ENCODE results near the gene P3H2.

Gene P3H2

DNA sequence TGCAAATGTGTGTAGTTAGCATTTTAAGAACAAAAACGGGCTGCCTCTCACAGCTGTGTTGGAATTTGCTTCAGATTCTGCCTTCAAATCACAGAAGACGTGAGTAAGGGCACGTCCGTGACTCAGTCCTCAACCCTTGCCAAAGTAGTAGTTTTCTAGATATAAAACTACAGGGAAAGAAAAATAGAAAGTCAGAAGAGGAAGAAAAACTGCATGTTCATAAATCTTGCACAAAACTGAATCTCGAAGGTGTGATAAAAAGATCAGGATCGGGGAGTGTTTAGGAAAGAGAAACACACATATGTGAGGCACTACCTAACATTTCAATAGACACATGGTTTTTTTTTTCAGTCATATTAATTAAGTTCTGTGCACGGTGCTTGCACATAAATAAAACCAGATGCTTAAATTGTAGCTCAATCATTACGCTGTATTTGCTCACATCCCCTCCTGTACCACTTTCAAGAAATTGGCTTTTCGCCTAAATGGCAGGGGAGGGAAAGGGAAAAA is 71.7 kb downstream of the P3H2 start:
- FAIRE-seq: no peak

DNA sequence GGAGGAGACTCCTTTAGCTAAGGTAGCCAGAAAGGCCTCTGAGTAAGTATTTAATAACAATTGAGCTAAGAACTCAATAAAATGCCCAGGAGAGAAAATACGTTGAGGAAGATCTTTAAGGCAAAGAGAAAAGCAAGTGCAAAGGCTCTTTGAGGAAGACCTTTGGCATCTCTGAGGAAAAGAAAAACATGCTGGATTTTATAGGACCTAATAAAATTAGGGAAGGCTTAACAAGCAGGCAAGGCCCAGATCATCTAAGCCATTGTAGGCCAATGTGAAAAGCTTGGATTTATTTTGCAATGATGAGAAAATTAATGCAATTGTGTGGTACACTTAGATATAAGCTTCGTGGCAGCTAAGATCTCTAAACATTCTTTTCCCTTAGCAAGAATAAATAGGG is 75.7 kb downstream of the P3H2 start:
- FAIRE-seq: no peak

DNA sequence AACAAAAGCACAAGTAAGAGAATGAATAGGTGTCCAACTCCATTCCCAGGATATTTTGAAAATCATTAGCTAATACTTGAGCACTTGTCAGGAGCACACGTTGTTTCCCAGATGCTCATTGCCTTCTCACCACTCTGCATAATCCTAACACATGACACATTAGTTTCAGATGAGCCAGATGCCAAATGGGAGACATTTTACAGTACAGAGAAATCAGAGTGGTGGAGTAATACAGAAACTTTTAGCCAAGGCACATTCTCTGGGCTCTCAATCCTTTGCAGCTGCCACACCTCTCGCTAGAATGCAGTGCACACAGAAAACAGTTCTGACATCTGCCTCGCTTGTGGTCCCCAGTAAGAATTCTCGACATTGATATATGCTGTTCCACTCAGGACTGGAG is 76.6 kb downstream of the P3H2 start:
- FAIRE-seq: no peak

DNA sequence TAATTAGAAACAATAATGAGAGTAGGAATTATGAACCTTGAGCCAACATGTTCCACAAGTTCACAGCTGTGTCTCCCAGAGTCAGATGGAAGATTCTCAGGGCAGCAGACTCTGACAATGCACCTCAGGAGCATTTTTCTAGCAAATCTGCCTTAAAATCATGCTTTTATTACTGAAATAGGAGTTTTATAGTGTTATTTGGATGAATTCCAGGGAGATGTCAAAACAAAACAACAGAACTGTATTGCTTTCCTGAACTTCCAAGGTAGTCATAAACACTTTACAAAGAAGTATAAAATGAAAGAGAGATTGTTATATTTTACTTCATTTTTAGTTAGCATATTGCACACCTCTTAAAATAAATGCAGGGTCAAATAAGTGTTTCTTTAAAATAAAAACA is 77.0 kb downstream of the P3H2 start:
- no peak for FAIRE-seq

DNA sequence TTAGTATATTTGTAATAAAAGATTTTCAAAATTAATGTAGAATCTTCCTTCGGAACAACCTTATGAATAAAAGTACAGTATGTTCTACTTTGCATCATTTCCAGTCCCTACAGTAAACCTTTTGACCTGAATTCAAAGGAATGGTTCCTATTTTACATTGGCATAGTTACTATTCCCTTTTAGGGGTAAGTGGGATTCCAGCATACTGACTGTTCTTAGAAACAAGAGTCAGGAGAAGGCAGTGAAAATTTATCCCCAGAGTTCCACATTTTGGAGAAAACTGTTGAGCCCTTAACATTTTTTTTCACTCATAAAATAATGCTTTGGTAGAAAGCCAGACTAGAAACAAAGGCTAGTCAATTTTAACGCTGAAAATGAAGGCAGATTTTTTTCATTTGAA is 78.1 kb downstream of the P3H2 start:
- no peak for FAIRE-seq

DNA sequence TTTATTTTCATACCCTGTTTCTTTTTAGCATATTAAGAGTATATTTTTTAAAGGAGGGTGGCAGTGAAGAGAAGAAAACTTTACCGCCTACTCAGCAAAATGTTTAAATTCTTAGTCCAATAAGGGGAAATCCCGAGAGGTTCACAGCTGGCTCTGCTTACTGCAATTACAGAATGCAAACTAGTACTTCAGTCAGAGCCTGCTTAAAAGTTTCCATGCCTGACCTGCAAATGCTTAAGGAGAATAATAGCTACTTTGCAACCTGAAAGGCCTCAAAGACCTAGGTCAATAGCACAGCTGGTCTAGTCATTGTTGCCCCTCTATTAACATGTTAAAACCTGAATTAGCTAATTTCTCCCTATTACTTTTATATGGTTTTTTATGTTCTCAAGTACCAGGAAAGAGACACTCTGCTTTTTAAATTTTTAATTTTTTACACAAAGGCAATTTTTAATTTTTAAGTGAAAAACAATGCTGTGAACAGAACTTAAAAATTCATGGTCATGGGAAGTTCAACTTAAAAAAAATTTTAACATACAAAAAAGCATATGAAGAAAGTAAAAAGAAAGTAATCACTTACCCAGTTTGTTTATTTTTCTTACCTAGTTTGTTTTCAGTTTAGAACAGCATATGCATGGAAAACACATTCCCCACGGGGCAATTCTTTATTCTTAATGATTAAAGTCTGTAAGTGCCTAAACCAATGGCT is 79.2 kb downstream of the P3H2 start:
- no peak for FAIRE-seq

DNA sequence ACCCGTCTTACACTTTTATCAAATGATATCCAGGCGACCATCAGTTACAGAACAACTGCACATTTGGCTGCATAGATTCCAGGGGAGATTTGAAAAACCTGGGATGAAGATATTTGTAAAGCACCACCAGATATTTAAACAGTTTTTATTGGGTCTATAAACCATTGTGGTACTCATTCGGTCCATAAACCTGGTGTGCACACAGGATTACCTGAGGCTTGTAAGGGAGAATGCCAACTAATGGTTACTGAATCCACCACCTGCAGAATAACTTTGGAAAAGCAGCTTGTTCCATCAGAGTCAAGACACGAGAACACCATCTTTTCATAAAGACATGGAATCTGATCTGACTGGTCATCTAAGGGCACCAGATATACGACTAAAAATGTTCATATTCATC is 80.6 kb downstream of the P3H2 start:
- no peak for FAIRE-seq

DNA sequence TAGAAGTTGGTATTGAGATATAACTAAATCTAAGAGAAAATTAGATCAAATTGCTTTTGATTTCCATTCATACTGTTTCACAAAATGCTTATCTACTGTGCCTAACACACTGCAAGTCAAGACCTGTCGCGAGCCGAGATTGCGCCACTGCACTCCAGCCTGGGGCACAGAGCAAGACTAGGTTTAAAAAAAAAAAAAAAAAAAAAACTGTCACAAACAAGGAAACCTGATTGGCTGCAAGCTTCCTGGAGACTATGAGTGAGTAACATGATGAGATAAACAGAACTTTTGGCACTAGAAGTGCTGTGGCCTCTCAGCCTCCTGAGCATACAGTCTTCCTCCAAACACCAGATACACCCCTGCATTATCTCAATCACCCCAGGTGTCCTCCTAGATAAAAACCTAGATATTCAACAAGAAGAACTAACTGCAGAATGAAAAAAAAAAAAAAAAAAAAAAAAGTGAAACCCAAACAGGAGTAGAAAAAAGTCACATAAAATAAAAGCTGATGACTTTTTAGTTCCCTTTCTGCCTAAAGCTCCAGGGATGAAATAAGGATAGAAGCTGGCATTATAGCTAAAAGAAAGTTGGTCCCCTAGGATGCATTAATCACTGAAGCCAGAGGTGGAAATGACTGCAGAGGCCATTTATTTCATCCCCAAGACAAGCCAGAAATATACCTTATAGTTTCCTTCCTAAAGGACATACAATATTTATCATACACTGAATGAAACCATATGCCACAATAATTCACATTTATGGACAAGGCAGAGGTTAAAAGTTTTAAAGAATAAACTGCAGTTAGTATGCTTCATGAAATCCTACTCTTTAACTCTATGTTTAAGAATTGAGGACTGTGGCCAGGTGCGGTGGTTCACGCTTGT is 82.4 kb downstream of the P3H2 start:
- FAIRE-seq: no peak

DNA sequence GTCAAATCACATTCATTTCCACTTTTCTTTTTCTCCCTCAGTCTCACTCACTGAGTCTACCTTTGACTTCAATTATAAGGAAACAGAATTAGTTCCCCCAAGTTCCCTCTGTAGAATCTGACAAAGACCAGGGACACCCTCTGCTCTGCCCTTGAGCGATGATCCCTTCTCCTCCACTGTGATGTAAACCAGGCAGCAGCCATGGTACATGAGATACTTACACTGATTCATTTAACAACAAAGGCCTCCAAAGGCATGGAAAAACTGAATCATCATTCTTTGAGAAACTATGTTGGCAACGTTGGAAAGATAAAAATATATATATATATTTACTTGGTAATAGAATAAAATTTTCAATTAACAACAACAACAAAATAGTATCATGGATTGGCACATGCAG is 84.1 kb downstream of the P3H2 start:
- FAIRE-seq: no peak

DNA sequence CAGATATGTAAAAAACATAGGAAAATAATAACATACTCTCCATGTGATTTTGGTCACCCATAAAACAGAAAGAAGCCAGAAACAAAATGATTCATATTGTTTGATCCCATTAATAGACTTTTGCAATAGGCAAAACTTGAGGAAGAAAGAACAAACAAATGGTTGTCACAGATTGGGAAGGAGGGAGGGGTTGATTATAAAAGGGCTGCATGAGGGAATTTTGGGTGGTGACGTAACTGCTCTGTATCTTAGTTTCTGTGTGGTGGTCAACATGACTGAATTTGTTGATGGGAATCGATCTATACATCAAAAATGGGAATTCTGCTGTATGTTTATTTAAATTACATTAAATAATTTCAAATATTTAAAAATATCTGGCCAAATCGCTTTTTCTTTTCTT is 86.3 kb downstream of the P3H2 start:
- FAIRE-seq: no peak

DNA sequence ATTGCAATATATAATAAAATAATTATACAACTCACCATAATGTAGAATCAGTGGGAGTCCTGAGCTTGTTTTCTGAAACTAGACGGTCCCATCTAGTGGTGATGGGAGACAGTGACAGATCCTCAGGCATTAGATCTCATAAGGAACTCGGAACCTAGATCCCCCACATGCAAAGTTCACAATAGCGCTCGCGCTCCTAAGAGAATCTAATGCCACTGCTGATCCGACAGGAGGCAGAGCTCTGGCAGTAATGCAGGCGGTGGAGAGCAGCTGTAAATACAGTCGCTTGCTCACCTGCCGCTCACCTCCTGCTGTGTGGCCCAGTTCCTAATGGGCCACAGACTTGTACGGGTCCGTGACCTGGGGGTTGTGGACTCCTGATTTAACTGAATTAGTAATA is 87.8 kb downstream of the P3H2 start:
- no peak for FAIRE-seq

DNA sequence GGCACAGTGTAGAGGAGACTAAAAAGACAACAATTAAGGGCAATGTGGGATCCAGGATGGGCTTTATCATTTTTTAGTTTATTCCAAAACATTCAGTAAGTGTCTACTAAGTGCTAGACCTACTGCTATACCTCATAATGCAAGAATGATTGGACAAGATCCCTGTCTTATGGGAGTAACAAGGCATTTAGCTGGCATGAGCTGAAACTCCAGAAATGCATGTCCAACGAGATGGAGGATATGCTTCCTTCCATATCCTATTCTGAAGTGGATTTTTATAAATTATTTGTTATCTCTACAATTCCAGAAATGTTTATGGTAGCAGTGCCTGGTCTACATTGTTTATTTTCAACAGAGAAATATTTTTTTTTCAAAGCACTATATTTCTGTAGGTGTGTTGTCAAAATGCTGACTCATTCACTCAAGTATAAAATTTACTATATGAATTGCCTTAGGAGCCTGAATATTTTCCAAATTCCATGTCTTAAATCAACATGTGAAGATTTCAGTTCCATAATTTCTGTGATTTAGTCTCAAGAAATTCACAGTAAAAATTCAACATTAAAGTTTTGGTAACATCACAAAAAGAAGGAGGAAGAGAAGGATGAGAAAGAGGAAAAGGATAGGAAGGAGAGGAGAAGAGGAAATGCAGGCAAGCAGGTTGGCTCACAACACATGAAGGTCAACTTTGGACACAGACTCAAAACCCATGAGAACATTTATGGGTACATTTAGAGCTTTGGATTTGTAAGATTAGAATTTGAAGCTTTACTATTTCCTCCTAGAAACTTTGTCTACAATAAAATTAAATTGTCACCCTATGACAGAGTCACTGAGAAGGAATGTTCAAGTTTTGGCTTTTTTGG is 88.6 kb downstream of the P3H2 start:
- FAIRE-seq: no peak

DNA sequence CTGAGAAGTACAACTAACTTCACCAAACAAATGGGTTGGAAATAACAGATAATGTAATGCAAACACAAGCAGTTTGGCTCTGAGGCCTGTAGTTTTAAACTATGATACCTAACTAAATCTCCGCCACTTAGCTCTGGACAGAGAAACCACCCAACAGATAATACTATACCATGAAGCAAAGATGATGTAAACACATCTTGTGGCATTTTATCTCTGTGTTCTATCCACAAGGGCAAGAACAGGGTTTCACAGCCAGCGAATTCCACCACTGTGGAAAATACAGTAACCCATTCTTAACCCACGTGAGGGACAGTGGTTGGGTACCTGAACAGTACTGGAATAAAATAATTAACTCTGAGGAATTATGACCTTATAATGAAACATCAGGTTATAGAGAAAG is 93.6 kb downstream of the P3H2 start:
- no peak for FAIRE-seq

DNA sequence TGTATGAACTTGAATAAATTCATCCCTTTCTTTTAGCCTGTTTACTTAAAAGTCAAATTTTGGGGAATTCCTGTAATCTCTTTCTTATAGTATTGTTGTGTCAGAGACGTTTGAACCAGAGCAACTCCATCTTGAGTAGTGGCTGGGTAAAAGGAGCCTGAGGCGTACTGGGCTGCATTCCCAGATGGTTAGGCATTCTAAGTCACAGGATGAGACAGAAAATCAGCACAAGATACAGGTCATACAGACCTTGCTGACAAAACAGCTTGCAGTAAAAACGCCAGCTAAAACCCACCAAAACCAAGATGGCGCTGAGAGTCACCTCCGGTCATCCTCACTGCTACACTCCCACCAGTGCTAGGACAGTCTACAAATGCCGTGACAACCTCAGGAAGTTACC is 94.5 kb downstream of the P3H2 start:
- no peak for FAIRE-seq

DNA sequence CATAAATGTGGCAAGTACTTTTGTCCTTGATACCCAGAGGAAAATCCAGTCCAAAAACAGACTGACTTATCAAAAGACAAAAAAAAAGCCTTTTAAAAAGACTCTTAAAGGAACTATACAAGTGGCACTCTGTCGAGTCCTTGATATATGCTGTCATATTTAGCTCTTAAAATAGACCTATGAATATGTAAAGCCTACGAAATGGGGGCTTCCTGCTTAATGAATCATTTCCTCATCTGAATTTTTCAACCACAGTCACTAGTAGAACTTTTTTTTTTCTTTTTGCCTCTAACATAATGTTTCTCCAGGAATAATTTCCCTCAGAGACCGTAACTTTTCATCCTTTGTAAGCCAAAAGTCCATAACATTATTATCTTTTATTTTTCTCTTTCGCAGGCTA is 95.8 kb downstream of the P3H2 start:
- no peak for FAIRE-seq

DNA sequence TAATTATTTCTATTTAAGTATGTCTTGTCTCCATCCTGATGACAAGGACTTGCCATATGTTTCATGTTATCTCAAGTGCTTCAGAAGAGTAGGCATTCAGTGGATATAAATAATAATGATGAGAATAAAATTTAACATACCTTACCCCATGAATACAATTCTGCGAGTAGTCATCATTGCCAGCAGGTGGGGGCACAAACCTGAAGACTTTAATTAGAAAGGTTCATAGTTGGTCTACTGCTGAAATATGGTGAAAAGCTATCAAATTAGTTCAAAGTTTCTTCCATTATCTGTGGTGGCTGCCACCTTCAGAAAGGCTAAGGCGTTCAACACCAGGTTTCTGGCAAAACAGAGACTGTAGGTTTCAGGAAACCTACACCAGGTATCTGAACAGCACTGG is 100.9 kb downstream of the P3H2 start:
- FAIRE-seq: no peak

DNA sequence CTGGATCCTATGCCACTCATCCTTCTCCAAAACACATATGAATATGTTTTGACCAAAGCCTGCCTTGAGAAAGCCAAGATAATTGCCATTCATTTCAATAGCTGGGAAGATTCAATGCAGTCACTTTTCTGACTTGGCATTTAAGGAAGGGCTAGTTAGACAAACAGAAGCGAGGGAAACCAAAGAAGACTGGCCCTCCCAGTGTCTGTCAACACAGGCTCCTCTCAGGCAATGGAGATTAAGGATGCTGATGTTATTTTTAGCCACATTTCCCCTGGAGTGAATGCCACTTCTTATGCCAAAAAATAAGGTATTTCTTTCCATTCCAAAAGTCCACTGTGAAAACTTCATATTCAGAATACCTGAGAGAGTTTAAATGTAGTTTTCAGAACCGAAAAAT is 101.7 kb downstream of the P3H2 start:
- FAIRE-seq: no peak

DNA sequence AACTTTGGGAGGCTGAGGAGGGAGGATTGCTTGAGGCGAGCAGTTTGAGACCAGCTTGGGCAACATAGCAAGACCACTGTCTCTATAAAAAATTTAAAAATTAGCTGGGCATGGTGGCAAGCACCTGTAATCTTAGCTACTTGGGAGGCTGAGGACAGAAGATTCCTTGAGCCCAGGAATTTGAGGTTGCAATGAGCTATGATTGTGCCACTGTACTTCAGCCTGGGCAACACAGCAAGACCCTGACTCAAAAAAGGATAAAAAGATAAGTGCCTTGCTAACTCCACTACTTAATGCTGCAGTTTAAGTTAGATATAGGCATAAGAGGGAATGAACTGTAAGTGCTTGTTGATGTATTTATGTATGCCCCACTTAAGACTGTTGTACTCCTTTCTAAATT is 102.2 kb downstream of the P3H2 start:
- no peak for FAIRE-seq

DNA sequence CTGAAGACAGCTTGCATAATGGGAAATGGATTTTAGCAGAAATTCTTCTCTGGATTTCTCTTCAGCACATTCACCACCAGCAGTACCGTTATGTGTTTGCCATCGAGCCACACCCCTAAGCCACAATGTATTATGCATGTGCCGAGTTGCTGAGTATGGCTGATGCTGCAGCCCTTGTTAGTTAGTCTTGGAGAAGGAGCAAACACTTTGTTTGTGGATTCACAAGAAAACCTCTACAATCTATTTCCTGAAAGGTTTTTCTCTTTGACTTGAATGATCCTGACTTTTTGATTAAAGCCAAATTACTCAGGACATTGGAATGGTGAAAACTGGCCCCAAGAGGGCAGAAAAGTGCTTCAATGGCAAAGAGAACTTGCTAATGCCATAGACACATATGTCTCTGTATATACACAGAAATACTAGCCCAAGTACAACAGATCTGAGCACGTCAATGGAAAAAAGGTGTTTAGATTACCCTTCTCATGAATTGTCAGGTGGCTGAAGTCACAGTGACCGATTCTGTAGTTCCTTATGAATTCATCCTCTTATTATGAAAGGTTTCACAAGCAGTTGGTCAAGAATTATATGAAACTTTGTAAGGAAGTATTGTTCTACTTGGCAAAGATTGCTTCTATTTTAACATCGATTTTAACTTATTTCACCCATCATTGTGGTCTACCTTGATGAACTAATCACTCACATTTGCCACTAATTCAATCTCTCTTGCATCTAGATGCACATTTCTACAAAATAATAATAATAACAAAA is 103.0 kb downstream of the P3H2 start:
- FAIRE-seq: no peak

DNA sequence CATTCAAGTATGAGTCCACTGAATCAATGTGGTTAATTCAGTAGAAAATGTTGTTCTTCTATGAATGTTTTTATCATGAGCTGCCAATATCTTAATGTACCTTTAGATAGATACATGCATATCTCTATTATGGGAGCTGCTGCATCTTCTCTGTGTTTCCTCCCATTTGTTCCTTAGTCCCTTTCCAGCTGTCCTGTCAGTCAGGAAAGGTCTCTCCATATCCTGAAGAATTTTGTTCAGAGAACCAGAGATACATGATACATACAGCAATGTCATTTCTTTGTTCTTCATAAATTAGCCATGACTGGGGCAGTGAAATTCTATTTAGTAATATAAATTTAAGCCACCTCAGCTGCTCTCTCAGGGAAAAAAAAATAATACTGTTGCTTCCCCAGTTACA is 103.7 kb downstream of the P3H2 start:
- no peak for FAIRE-seq

DNA sequence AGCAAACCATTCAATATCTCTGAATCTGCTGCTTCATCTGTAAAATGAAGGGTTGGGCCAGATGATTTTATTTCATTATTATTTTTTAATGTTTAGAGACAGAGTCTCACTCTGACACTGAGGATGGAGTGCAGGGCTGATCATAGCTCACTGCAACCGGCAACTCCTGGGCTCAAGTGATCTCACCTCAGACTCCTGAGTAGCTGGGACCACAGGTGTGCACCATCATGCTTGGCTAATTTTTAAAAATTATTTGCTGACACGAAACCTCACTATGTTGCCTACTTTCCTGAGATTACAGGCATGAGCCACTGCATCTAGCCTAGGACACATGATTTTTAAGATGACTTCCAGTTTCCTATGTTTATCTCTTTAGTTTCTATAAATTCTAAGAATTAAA is 105.8 kb downstream of the P3H2 start:
- FAIRE-seq: no peak

Measured in TTC549 (cell line).